RPMI7951 (cell line): ENCODE measurements around the gene NAA25. TPM values are rescaled to one million over a fixed set of nuclear protein-coding genes. Genes with fewer than 3 reads are reported as not detected.

Source experiments
- total RNA-seq: library from RNA; depleted of rRNA; stranded (reverse); fragments of >200 nt; shearing (Covaris generic); gene quantifications from 2 replicates; pipeline ENCODE4 v1.2.3, GENCODE V29; 2014; rRNA removed

The NAA25 gene
- total RNA-seq, 1 experiment from 2014 or later = 10.7 TPM

Other genes with a start within 250 kb of the NAA25 start
- gene TMEM116, start 95.6 kb downstream of the NAA25 start, total RNA-seq = 11.0 and 12.4 TPM in 2 replicates
- 48.1 and 78.0 TPM in 2 replicates for gene ERP29, start 95.4 kb downstream of the NAA25 start, total RNA-seq
- 17.5 and 17.9 TPM in 2 replicates for gene TRAFD1, start 16.8 kb upstream of the NAA25 start, total RNA-seq